Keratinocyte (primary cell): ENCODE measurements around the gene CFAP58.

ENCODE experiments used
- EZH2 ChIP-seq: IDR thresholded peaks from one replicate; pipeline ENCODE4 v1.6.1; 2012; ENCODE audit warnings: inconsistent platforms, mild to moderate bottlenecking, low read length, moderate library complexity
- TF ChIP-seq, protein P1 (sequence below), 3 experiments: IDR thresholded peaks in 1 of 3; conservative IDR thresholded peaks in 1 of 3; optimal IDR thresholded peaks in 1 of 3; 2 replicates in 2 of 3; 3 replicates in 1 of 3; pipeline versions ENCODE3 to v1.5.1; 2011; ENCODE audit warnings: low read length in 3 of 3, mild to moderate bottlenecking in 3 of 3, moderate library complexity in 2 of 3, control low read depth in 1 of 3, inconsistent platforms in 1 of 3; ENCODE audit not compliant: insufficient read depth in 2 of 3; ENCODE audit errors: extremely low read depth in 1 of 3

GRCh38 chr10:104318810-104319741 lies 34.6 kb upstream of the CFAP58 start:
- TF ChIP-seq, protein P1, sequence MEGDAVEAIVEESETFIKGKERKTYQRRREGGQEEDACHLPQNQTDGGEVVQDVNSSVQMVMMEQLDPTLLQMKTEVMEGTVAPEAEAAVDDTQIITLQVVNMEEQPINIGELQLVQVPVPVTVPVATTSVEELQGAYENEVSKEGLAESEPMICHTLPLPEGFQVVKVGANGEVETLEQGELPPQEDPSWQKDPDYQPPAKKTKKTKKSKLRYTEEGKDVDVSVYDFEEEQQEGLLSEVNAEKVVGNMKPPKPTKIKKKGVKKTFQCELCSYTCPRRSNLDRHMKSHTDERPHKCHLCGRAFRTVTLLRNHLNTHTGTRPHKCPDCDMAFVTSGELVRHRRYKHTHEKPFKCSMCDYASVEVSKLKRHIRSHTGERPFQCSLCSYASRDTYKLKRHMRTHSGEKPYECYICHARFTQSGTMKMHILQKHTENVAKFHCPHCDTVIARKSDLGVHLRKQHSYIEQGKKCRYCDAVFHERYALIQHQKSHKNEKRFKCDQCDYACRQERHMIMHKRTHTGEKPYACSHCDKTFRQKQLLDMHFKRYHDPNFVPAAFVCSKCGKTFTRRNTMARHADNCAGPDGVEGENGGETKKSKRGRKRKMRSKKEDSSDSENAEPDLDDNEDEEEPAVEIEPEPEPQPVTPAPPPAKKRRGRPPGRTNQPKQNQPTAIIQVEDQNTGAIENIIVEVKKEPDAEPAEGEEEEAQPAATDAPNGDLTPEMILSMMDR (optimal IDR thresholded peaks at IDR 0.05 in 1 of 3, IDR thresholded peaks at IDR 0.05 in 1 of 3, conservative IDR thresholded peaks at IDR 0.05 in 1 of 3; ENCODE audit: extremely low read depth in 1 of 3, insufficient read depth in 2 of 3, low read length in 3 of 3), result no peak
- no peak for TF ChIP-seq EZH2
